HG03159 (cell line): ENCODE measurements around the gene SCAMP3.
A peak's percentile ranks its signal among the peaks of the same experiment; 100 is the strongest.
"Not testable (repeated sequence)": the region's sequence is repeated elsewhere in the genome, so short reads cannot be mapped to it uniquely, and the experiment has no call there.

Experiments used
- ATAC-seq: cut with Tn5 transposase; IDR thresholded peaks from one replicate; pipeline ENCODE4 v1.9.1; 2021; ENCODE audit warnings: mild to moderate bottlenecking, moderate library complexity; ENCODE audit not compliant: unreplicated experiment

SCAMP3 gene

DNA sequence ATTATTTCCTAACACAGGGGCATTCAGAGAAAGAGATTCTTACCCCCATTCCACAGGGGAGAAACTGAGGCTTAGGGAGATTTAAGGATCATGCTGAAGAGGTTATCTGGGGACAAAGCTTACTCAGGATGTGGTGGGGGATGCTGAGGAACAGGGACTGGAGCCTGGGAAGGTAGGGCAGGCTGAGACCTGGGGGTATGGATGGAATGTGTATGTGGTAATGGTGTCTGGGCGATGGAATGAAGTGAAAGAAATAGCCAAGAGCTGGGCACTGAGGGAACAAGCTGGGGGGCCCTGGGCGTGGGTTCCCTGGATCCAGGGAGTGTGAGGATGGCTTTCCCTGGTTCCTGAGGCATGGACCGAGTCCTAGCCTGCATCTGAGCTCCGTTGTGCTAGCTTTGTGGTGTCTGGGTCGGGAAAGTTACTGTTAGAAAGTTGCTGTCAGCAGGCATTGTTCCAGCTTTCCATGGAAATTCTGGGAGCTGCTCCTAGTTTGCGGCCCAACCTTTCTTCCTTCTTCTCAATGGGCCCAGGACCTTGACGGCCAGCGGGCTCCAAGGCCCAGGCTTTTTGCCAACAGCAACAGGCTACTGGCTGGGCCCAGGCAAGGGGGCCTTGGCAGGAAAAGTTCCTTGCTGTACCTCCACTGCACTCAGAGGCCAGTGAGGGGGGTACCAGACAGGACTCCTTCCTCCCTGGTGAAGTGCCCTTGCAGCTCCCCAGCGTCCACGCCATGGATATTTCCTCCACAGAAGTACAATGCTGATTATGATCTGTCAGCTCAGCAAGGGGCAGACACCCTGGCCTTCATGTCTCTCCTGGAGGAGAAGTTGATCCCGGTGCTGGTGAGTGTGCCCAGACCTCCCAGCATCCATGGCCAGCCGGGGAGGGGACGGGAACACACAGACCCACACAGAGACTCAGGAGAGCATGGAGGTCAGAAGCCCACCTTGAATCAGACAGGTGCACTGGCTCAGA lies 29.9 kb downstream of the SCAMP3 start:
- ATAC-seq = not testable (repeated sequence)

DNA sequence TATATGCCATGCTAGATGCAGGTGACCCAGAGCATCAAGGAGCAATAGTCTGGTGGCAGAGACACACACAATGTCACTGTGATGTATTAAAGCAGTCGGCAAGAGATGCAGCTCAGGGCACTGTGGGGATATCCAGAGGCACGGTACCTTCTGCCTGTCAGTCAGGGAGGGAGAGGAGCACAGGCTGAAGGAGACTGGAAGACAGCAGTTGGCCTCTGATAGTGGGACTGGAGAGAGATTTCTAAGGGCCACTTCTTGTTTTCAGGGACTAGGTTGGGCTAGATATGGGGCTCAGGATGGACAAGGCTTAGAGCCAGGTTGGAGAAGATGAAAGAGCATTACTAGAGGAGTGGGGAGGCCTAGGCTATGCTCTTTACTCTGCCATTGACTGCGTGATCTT lies 30.9 kb downstream of the SCAMP3 start:
- not testable (repeated sequence) for ATAC-seq

DNA sequence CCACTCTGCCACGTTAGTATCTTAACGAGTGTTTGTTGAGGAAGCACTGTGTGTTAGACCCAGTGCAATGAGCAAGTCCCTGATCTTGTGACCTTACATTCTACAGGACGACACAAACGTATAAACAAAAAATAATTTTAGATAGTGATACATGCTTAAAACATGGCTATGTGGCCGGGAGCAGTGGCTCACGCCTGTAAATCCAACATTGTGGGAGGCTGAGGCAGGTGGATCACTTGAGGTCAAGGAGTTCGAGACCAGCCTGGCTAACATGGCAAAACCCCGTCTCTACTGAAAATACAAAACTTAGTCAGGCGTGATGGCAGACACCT lies 34.1 kb downstream of the SCAMP3 start:
- no peak for ATAC-seq

DNA sequence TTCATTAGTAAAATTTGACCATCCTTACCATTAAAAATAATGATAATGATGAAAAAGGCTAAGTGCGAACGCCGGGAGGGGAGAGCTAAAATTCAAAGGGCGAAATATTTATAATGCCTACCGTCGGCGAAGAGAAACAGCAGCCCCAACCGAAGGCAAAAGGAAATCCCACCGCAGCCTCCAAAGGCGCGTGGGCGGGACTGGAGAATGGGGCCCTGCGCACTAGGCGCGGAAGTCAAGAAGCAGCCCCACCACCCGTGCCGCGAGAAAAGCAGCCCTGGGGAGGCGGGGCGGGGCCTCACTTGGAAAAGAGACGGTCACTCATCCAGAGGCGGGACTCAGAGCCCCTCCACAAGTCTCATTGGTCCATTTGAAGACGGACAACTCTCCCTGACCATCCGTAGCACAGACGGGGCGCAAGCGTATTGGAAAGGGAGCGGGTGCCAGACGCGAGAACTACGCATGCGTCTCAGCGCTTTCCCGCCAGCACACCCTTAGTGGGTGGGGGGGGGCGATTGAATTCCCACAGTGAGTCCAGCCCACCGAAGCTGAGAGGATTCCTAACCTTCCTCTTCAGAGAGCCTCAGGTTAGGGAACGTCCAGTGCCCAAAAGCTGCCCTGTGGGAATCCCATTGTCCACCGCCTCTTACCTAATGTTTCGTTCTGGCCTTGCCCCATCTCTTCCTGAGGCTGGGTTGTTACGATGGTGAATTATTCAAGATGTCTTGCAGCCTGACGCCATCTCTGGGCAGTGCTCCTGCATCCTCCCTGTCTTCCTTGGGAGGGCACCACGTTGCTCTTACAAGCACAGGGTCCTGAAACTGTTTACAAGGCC lies 34.7 kb downstream of the SCAMP3 start:
- ATAC-seq = peak; percentile 89

DNA sequence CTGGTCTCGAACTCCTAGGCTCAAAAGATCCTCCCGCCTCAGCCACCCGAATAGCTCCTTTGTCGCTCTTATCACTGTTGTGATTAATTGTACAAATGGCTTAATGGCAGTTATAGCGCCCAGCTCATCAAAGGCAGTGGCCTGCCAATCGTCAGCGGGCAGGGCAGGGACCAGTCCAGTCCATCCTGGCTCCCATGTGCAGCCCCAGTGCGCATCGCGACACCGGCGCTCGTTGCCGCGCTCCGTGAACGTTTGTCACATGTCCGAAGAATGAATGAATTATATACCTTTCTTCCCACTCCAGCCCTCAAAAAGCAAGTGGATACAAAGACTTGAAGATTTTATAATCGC lies 35.3 kb downstream of the SCAMP3 start:
- ATAC-seq = no peak

DNA sequence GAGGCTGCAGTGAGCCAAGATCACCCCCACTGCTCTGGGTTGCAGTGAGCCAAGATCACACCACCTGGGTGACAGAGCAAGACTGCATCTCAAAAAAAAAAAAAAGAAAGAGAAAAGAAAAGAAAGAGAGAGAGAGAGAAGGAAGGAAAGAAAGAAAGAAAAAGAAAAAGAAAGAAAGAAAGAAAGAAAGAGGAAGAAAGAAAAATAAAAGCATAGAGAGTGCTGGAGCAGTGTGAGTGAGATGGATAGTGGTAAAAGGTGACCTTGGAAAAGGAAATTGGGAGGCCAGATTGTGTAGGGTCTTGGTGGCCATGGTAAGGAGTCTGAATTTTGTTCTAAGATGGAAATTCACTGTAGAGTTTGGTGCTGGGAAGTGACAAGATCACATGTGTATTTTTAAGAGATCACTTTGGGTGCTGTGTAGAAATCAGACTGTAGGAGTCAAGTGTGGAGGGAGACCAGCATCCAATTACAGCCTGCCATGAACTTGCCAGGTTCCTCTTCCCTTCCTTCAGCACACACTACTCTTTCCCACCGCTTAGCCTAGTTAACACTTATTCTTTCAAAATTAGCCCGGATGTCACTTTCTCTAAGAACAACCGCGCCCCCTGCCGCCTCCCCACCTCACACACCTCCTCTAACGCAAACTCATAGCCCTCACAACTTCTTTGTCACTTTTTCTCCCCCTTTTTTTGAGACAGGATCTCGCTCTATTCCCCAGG lies 35.8 kb downstream of the SCAMP3 start:
- ATAC-seq = no peak

DNA sequence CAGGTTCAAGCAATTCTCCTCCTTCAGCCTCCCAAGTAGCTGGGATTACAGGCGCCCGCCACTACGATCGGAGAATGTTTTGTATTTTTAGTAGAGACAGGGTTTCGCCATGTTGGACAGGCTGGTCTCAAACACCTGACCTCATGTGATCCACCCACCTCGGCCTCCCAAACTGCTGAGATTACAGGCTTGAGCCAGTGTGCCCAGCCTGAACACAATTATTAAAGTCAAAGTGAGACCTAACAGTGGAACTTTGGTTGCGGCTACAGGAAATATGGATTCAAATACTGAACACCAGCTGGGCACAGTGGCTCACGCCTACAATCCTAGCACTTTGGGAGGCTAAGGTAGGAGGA lies 36.8 kb downstream of the SCAMP3 start:
- not testable (repeated sequence) for ATAC-seq

DNA sequence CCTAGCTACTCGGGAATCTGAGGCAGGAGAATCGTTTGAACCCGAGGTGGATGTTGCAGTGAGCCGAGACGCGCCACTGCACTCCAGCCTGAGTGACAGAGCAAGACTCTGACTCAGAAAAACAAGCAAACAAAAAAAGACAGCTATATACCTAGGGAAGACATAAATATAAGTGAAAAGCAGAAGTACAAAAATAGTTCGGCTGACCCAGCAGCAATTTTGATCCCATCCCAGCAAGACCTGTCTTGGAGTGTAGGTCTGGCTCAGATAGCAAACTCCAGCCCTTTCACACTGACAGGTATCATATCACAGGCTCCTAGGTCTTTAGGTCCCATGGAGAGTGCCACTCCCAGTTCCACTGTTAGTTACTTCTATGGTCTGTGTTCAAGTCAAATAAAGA lies 39.1 kb downstream of the SCAMP3 start:
- no peak for ATAC-seq

DNA sequence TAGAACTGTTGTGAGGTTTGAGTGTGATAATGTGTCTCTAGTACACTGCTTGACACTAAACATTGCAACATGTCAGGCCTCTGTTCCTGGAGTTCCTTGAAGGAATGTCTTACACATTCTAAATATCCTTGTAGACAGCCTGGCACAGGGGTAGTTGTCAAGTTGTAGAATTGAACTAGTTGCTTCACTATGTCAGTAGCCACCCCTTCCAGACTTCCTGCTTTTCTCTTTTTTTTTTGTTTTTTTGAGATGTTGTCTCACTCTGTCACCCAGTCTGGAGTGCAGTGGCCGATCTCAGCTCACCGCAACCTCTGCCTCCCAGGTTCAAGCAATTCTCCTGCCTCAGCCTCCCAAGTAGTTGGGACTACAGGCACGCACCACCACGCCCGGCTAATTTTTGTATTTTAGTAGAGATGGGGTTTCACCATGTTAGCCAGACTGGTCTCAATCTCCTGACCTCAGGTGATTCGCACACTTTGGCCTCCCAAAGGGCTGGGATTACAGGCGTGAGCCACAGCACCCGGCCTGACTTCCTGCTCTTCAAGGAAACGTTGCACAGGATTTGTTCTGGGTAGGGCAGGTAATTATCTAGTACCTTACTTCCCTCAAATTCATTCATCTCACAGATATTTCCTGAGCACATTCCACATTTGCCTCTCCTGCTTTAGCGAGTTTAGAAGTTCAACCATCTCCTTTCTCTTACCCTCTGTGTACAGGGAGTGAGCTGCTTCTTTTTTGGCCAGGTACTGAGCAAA lies 41.8 kb downstream of the SCAMP3 start:
- ATAC-seq = not testable (repeated sequence)

DNA sequence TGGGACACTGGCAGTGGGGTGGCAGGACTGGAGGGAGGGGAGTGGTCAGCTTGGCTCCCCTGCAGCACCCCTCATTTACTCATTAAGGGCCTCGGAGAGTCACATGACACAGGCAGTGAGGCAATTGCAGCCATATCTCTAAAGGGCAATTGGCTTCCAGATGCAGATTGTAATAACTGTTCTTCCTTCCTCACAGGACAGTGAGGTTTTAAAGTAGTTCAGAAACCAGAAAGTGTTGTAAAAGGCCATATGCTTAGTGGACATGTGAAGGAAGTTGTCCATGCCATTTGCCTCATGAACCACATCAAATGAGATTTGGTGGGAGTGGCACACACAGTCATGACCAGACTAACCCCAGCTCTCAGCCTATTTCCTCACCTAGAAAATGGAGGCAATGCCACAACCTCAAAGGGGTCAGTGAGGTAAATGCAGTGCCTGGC lies 42.5 kb downstream of the SCAMP3 start:
- ATAC-seq = no peak

DNA sequence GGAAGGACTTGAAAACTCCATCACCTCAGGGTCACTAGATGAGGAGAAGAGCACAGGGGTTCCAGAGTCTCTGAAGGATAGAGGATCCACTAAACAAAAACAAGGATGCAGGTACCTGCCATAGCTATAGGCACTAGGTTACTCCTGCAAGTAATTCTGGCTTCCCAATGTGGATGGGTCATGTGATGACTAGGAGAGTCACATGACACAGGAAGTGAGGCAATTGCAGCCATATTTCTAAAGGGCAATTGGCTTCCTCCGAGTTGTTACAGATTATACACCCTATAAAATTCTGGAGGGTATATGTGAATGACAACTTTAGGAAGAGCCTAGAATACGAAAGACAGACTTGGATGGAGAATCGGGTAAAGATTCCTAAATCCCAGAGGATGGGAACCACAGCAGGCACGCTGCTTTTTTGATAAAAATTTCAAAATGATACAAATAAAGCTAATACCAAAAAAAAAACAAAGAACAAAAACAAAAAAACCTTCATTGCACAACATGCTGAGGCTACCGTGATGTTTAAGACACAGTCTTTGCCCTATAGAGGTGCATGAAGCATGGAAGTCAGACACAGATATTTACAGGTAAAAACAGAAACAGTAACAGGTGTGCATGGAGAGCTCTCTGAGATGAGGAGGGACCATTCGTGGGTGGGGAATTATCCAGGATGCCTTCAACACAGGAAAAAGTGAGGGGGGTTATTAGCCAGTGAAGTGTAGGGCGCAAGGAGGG lies 43.1 kb downstream of the SCAMP3 start:
- ATAC-seq = no peak

DNA sequence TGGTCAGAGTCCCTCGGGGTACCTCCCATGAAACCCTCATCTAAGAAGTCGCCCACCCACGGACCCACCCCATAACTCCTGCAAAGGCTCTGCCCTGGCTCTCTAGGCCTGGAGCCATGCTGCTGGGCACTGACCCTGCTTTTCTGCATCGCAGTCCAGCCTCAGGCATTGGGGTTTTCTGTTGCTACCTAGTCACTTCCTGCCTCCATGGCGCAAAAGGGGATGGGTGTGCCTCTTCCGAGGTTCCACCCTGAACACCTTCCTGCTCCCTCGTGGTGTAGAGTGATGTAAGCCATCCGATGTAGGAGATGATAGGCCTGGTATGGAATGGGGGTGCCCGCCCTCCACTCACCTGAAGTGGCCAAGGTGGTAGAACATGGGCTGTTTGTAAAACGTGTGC lies 47.5 kb downstream of the SCAMP3 start:
- ATAC-seq = not testable (repeated sequence)

DNA sequence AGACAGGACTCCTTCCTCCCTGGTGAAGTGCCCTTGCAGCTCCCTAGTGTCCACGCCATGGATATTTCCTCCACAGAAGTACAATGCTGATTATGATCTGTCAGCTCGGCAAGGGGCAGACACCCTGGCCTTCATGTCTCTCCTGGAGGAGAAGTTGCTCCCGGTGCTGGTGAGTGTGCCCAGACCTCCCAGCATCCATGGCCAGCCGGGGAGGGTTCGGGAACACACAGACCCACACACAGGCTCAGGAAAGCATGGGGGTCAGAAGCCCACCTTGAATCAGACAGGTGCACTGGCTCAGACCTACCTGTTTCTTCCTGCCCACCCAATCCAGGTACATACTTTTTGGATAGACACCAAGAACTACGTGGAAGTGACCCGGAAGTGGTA lies 50.1 kb downstream of the SCAMP3 start:
- not testable (repeated sequence) for ATAC-seq

DNA sequence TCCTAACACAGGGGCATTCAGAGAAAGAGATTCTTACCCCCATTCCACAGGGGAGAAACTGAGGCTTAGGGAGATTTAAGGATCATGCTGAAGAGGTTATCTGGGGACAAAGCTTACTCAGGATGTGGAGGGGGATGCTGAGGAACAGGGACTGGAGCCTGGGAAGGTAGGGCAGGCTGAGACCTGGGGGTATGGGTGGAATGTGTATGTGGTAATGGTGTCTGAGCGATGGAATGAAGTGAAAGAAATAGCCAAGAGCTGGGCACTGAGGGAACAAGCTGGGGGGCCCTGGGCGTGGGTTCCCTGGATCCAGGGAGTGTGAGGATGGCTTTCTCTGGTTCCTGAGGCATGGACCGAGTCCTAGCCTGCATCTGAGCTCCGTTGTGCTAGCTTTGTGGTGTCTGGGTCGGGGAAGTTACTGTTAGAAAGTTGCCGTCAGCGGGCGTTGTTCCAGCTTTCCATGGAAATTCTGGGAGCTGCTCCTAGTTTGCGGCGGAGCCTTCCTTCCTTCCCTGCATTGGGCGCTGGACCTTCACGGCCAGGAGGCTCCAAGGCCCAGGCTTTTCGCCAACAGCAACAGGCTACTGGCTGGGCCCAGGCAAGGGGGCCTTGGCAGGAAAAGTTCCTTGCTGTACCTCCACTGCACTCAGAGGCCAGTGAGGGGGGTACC lies 50.6 kb downstream of the SCAMP3 start:
- not testable (repeated sequence) for ATAC-seq

DNA sequence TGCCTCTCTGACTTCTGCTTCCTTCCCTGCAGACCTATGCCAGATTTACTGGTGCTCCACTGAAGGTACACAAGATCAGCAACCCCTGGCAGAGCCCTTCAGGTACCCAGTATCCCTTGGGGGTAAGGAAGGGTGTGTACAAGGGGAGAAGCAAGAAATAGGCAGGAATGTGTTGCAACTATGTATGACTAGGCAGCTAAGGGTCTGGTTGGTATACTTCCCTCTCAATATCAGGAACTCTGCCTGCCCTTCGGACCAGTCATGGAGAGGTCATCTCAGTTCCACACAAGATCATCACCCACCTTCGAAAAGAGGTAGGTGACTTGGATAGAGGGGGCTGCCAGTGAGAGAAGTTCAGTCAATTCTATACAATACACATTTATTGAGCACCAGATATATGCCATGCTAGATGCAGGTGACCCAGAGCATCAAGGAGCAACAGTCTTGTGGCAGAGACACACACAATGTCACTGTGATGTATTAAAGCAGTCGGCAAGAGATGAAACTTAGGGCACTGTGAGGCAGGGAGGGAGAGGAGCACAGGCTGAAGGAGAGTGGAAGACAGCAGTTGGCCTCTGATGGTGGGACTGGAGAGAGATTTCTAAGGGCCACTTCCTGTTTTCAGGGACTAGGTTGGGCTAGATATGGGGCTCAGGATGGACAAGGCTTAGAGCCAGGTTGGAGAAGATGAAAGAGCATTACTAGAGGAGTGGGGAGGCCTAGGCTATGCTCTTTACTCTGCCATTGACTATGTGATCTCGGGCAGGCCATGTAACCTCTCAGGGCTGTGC lies 51.7 kb downstream of the SCAMP3 start:
- ATAC-seq = no peak

DNA sequence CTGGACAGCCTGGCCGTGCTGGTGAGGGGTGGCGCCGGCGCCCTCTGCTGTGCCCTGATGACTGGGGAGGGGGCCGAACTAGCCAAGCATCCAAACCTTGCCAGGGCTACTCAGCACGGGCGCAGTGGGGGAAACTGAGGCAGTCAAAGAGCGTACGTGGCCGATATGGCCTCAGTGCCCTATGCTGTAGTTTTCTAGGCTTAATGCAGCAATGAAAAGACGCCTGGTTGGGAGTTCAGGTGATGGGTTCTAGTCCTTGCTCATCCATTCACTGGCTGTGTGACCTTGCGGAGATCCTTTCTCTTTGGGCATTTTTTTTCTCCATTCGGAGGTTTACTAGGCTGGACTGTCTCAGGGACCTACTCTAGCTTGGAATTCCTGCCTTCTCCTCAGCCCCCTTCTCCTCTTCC lies 52.8 kb downstream of the SCAMP3 start:
- no peak for ATAC-seq

DNA sequence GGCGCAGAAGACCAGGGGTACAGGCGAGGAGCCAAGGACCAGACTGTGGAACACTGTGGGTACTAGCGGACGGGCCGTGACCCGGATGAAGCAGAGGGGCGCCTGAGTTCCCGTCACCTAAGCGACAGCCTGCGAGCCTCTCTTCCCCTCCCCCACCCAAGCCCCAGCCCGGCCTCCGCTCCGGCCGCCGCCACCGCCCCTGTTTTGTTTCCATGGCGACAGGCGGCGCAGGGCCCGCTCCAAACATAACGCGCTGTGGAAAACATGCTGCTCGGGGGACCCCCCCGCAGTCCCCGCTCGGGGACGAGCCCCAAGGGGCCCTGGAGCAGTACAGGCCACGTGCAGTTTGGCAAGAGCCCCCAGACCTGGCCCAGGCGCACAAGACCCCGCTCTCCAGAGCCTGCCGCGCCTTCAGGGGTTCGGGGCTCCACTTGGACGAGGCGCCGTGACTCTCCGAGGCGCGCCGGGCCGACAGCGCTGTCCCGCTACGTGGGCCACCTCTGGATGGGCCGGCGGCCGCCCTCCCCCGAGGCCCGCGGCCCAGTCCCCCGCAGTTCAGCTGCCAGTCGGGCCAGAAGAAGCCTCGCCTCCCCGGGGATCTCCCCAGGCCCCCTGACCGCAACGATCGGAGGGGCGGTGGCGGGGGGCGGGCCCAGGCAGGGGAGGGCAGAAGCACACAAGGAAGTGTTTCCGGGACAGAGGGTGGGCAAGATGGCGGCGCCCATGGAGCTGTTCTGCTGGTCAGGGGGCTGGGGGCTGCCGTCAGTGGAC lies 53.4 kb downstream of the SCAMP3 start, which contains the start of gene MTX1:
TSS of gene MTX1 (plus strand) at position 155 of the 771 bp plus-strand sequence. CDS start at position 265, 110 bp downstream.
- no peak for ATAC-seq
